ENCODE results near the gene SPAG5. TPM values are rescaled to one million over a fixed set of nuclear protein-coding genes. Genes with fewer than 3 reads are reported as not detected.

Gene SPAG5
- total and polyA plus RNA-seq, 9 of the 15 experiments (the other 6 are each of a cell fraction or from before 2014, with no cell fraction given), result 94.4 to 286 (median 151) TPM

- no peak for TF ChIP-seq RBM22 (IDR thresholded peaks at IDR 0.05; ENCODE audit: low read depth, low read length, poor library complexity, severe bottlenecking)
- TF ChIP-seq NEUROD1 (IDR thresholded peaks at IDR 0.05; ENCODE audit: borderline replicate concordance, low read depth, low read length, partially characterized antibody), result no peak
- TF ChIP-seq E4F1 (CRISPR knock-in tag; IDR thresholded peaks at IDR 0.05; ENCODE audit: borderline replicate concordance), result no peak
- TF ChIP-seq NCOA2 (IDR thresholded peaks at IDR 0.05; ENCODE audit: partially characterized antibody in 2 of 2), result no peak
- TF ChIP-seq ATF4 (CRISPR knock-in tag; IDR thresholded peaks at IDR 0.05), result no peak
- no peak for TF ChIP-seq SRSF9 (IDR thresholded peaks at IDR 0.05; ENCODE audit: borderline replicate concordance, low read depth, low read length)
- 0 out of 2 replicates have a peak, but pooled peaks have one; percentile 5 for TF ChIP-seq POLR2AphosphoS5 (IDR thresholded peaks at IDR 0.05; ENCODE audit: control insufficient read depth, insufficient read depth, low read depth, low read length)
- TF ChIP-seq GTF2F1 (IDR thresholded peaks at IDR 0.05; ENCODE audit: low read depth, low read length), result no peak
- 0 out of 2 replicates have a peak, but pooled peaks have one; percentile 12 for TF ChIP-seq SMAD4 (CRISPR knock-in tag; conservative IDR thresholded peaks at IDR 0.05)
- no peak for TF ChIP-seq ETV6 (IDR thresholded peaks at IDR 0.05; ENCODE audit: borderline replicate concordance in 1 of 2, low read depth in 2 of 2, low read length in 1 of 2)
- no peak for TF ChIP-seq ETV6 (CRISPR knock-in tag; IDR thresholded peaks at IDR 0.05; ENCODE audit: borderline replicate concordance)
- TF ChIP-seq JUND (IDR thresholded peaks at IDR 0.05; ENCODE audit: borderline replicate concordance, low read depth, low read length), result peak; percentile 8; the same call in 1 of the 2 replicates
- TF ChIP-seq JUND (tag; IDR thresholded peaks at IDR 0.05; ENCODE audit: borderline replicate concordance, low read depth, low read length), result no peak
- TF ChIP-seq ID3 (CRISPR knock-in tag; IDR thresholded peaks at IDR 0.05), result no peak
- 0 out of 2 replicates have a peak, but pooled peaks have one; percentile 15 for TF ChIP-seq ID3 (tag; IDR thresholded peaks at IDR 0.05)
Measured at GRCh38 chr17:28612936-28613872, 14.4 kb upstream of the SPAG5 start (continued).

Measured in K562 (cell line).